Measurements from ENCODE around the gene CCL14.

DNA sequence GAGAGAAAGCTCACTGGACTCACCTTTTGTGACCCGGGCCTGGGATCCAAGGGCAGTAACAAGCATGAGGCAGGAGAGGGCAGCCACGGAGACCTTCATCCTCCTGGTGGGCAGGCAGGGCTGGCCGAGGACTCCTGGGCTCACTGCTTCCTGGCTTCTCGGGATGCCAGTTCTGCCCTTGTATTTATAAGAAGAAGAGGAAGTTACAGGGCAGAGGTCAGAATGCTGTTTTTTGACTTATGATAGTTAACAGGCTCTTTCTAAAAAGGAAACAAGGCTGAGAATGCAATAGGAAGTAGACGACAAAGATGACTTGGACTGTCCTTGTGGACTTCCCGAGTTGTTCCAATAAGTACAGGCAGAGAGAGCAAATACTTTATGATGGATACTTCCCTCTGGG is 31.3 kb upstream of the CCL14 start, which contains the start of gene CCL23:
- TF ChIP-seq, protein P1, sequence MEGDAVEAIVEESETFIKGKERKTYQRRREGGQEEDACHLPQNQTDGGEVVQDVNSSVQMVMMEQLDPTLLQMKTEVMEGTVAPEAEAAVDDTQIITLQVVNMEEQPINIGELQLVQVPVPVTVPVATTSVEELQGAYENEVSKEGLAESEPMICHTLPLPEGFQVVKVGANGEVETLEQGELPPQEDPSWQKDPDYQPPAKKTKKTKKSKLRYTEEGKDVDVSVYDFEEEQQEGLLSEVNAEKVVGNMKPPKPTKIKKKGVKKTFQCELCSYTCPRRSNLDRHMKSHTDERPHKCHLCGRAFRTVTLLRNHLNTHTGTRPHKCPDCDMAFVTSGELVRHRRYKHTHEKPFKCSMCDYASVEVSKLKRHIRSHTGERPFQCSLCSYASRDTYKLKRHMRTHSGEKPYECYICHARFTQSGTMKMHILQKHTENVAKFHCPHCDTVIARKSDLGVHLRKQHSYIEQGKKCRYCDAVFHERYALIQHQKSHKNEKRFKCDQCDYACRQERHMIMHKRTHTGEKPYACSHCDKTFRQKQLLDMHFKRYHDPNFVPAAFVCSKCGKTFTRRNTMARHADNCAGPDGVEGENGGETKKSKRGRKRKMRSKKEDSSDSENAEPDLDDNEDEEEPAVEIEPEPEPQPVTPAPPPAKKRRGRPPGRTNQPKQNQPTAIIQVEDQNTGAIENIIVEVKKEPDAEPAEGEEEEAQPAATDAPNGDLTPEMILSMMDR (IDR thresholded peaks at IDR 0.05 in 2 of 3, conservative IDR thresholded peaks at IDR 0.05 in 1 of 3; ENCODE audit: insufficient read depth in 2 of 3, low read depth in 1 of 3, low read length in 3 of 3), result no peak
- TF ChIP-seq ZNF23 (CRISPR knock-in tag; IDR thresholded peaks at IDR 0.05), result no peak
- TF ChIP-seq, protein P2, sequence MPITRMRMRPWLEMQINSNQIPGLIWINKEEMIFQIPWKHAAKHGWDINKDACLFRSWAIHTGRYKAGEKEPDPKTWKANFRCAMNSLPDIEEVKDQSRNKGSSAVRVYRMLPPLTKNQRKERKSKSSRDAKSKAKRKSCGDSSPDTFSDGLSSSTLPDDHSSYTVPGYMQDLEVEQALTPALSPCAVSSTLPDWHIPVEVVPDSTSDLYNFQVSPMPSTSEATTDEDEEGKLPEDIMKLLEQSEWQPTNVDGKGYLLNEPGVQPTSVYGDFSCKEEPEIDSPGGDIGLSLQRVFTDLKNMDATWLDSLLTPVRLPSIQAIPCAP (CRISPR knock-in tag; IDR thresholded peaks at IDR 0.05; ENCODE audit: borderline replicate concordance), result no peak

All from K562 (cell line).